Liver (tissue), 9 donors: Measurements from ENCODE around the gene MYO15A. TPM values are rescaled to one million over a fixed set of nuclear protein-coding genes. Genes with fewer than 3 reads are reported as not detected.

Experiments used
- DNase-seq: peaks from one replicate; pipeline ENCODE4 v3.0.0-alpha.2; 2017; ENCODE audit warnings: low spot score
- H3K27ac ChIP-seq, 2 donors: one replicate each; pipeline ENCODE4 v1.7.0; 2013; ENCODE audit warnings: inconsistent platforms in 2 of 2, low read length in 2 of 2, control low read depth in 1 of 2, low read depth in 1 of 2, mild to moderate bottlenecking in 1 of 2
- H3K27me3 ChIP-seq, 4 donors: one replicate each; pipeline versions ENCODE4 v1.6.1 to v1.7.0; 2013; ENCODE audit warnings: low read length in 3 of 4, inconsistent platforms in 1 of 4, mild to moderate bottlenecking in 1 of 4, moderate library complexity in 1 of 4; ENCODE audit not compliant: control insufficient read depth in 4 of 4, insufficient read depth in 4 of 4
- H3K36me3 ChIP-seq, 4 donors: one replicate each; pipeline versions ENCODE4 v1.6.1 to v1.7.0; 2013; ENCODE audit warnings: low read length in 3 of 4, mild to moderate bottlenecking in 3 of 4, low read depth in 1 of 4, moderate library complexity in 1 of 4; ENCODE audit not compliant: control insufficient read depth in 4 of 4, insufficient read depth in 3 of 4
- H3K4me1 ChIP-seq, 4 donors: one replicate each; pipeline versions ENCODE4 v1.6.1 to v1.7.0; 2013; ENCODE audit warnings: low read length in 3 of 4, mild to moderate bottlenecking in 3 of 4, moderate library complexity in 1 of 4; ENCODE audit not compliant: control insufficient read depth in 4 of 4, insufficient read depth in 4 of 4
- H3K4me3 ChIP-seq, 3 donors: one replicate each; pipeline versions ENCODE4 v1.6.1 to v1.7.0; 2013; ENCODE audit warnings: low read length in 3 of 3, control low read depth in 1 of 3, low read depth in 1 of 3, mild to moderate bottlenecking in 1 of 3
- H3K9ac ChIP-seq, 2 donors: one replicate each; pipeline ENCODE4 v1.7.0; 2013; ENCODE audit warnings: low read length in 2 of 2, mild to moderate bottlenecking in 2 of 2, moderate library complexity in 2 of 2, control low read depth in 1 of 2, low read depth in 1 of 2
- H3K9me3 ChIP-seq, 4 donors: one replicate each; pipeline versions ENCODE4 v1.6.1 to v1.7.0; 2013; ENCODE audit warnings: low read length in 3 of 4; ENCODE audit not compliant: control insufficient read depth in 4 of 4
- ATF3 ChIP-seq: IDR thresholded peaks from 2 replicates; pipeline ENCODE4 v1.6.1; 2016; ENCODE audit warnings: antibody characterized with exemption
- CTCF ChIP-seq: fragments of 150-350 bp; IDR thresholded peaks from 2 replicates; pipeline ENCODE4 v1.5.1; 2017; ENCODE audit warnings: improper control_type of control experiment, low read depth, low read length; ENCODE audit not compliant: missing input control
- EGR1 ChIP-seq, 2 donors: IDR thresholded peaks; 2 replicates each; pipeline ENCODE4 v1.6.1; 2016 to 2018; ENCODE audit warnings: antibody characterized with exemption in 2 of 2, low read depth in 2 of 2
- FOXA1 ChIP-seq: IDR thresholded peaks from 2 replicates; pipeline ENCODE4 v1.6.1; 2016; ENCODE audit warnings: antibody characterized with exemption
- FOXA2 ChIP-seq: IDR thresholded peaks from 2 replicates; pipeline ENCODE4 v1.6.1; 2016; ENCODE audit warnings: antibody characterized with exemption
- GABPA ChIP-seq, 2 donors: IDR thresholded peaks in 1 of 2; conservative IDR thresholded peaks in 1 of 2; 2 replicates each; pipeline ENCODE4 v1.6.1; 2016; ENCODE audit warnings: antibody characterized with exemption in 2 of 2, mild to moderate bottlenecking in 1 of 2, moderate library complexity in 1 of 2
- HNF4A ChIP-seq, 2 donors: conservative IDR thresholded peaks; 2 replicates each; pipeline ENCODE4 v1.6.1; 2016; ENCODE audit warnings: antibody characterized with exemption in 2 of 2, mild to moderate bottlenecking in 2 of 2
- HNF4G ChIP-seq: IDR thresholded peaks from 2 replicates; pipeline ENCODE4 v1.6.1; 2016; ENCODE audit warnings: antibody characterized with exemption
- JUND ChIP-seq, 2 donors: IDR thresholded peaks; 2 replicates each; pipeline ENCODE4 v1.6.1; 2016; ENCODE audit warnings: antibody characterized with exemption in 2 of 2
- NR2F2 ChIP-seq: IDR thresholded peaks from 2 replicates; pipeline ENCODE4 v1.6.1; 2016; ENCODE audit warnings: antibody characterized with exemption
- RAD21 ChIP-seq, 2 donors: IDR thresholded peaks; 2 replicates each; pipeline ENCODE4 v1.6.1; 2016; ENCODE audit warnings: antibody characterized with exemption in 2 of 2, mild to moderate bottlenecking in 2 of 2
- REST ChIP-seq: IDR thresholded peaks from 2 replicates; pipeline ENCODE4 v1.6.1; 2016; ENCODE audit warnings: antibody characterized with exemption, mild to moderate bottlenecking
- RXRA ChIP-seq, 2 donors: IDR thresholded peaks; 2 replicates each; pipeline ENCODE4 v1.6.1; 2017 to 2018; ENCODE audit warnings: antibody characterized with exemption in 2 of 2, mild to moderate bottlenecking in 1 of 2
- SP1 ChIP-seq: IDR thresholded peaks from 2 replicates; pipeline ENCODE4 v1.6.1; 2018; ENCODE audit warnings: antibody characterized with exemption, mild to moderate bottlenecking
- TAF1 ChIP-seq: conservative IDR thresholded peaks from 2 replicates; pipeline ENCODE4 v1.6.1; 2016; ENCODE audit warnings: antibody characterized with exemption, mild to moderate bottlenecking
- YY1 ChIP-seq: IDR thresholded peaks from 2 replicates; pipeline ENCODE4 v1.6.1; 2016; ENCODE audit warnings: antibody characterized with exemption, mild to moderate bottlenecking
- WGBS: extraction: QIAGEN DNeasy Blood & Tissue Kit; methylation state at CpG from one replicate; pipeline ENCODE4 v1.1.7; 2013; 5-methylcytosine and 5-hydroxymethylcytosine counted together
- polyA plus RNA-seq, 2 donors: library from polyadenylated mRNA; stranded (reverse) in 1 of 2; unstranded in 1 of 2; fragments of 200-250 nt in 1 of 2; fragments of >200 nt in 1 of 2; fragmentation: Nextera tagmentation in 1 of 2; extraction: Ambion mirVana in 1 of 2; gene quantifications; one replicate each; pipeline versions ENCODE4 v1.2.1 to v1.2.3, GENCODE V29; 2013 to 2015
- total RNA-seq, 2 donors: library from RNA; depleted of rRNA; stranded (reverse); fragments of >200 nt; gene quantifications; one replicate each; pipeline ENCODE4 v1.2.3, GENCODE V29; 2014
- TF ChIP-seq, protein P1 (sequence below): IDR thresholded peaks from 2 replicates; pipeline ENCODE4 v1.6.1; 2016; ENCODE audit warnings: antibody characterized with exemption
- TF ChIP-seq, protein P2 (sequence below): IDR thresholded peaks from 2 replicates; pipeline ENCODE4 v1.6.1; 2016; ENCODE audit warnings: antibody characterized with exemption
- donor health status: healthy.
- donor health status: healthy.
- donor health status: healthy.
- donor health status: healthy.
- donor health status: healthy.

MYO15A gene
- total and polyA plus RNA-seq, 4 donors, result 0.15 to 2.9 (median 0.97) TPM

GRCh38 chr17:18107061-18107790 is 1.3 kb upstream of the MYO15A start:
- Histone ChIP-seq H3K4me1 (peaks cover 0 to 28% (median 13%) of the 10 kb centered on the region in 4 donors), H3K27me3 (no peaks in the 10 kb centered on the region), H3K4me3 (no peak overlapping the region), H3K9me3 (no peaks in the 10 kb centered on the region), H3K36me3 (peaks cover 0 to 23% (median 6%) of the 10 kb centered on the region in 4 donors), H3K27ac (no peak overlapping the region), H3K9ac (no peak overlapping the region)
- DNase-seq, result no peak
- 94% methylated on average over 14 of the region's 14 CpGs for WGBS
- TF ChIP-seq RXRA (IDR thresholded peaks at IDR 0.05) (no peak), EGR1 (IDR thresholded peaks at IDR 0.05; ENCODE audit: low read depth in 2 of 2) (no peak), SP1 (no peak), CTCF (no peak), HNF4A (conservative IDR thresholded peaks at IDR 0.05) (no peak), RAD21 (IDR thresholded peaks at IDR 0.05) (no peak), GABPA (IDR thresholded peaks at IDR 0.05 in 1 of 2, conservative IDR thresholded peaks at IDR 0.05 in 1 of 2) (no peak), HNF4G (no peak), NR2F2 (no peak), REST (no peak), FOXA1 (no peak), FOXA2 (no peak), ATF3 (no peak), JUND (IDR thresholded peaks at IDR 0.05) (no peak), TAF1 (no peak), YY1 (no peak)
- TF ChIP-seq, protein P1, sequence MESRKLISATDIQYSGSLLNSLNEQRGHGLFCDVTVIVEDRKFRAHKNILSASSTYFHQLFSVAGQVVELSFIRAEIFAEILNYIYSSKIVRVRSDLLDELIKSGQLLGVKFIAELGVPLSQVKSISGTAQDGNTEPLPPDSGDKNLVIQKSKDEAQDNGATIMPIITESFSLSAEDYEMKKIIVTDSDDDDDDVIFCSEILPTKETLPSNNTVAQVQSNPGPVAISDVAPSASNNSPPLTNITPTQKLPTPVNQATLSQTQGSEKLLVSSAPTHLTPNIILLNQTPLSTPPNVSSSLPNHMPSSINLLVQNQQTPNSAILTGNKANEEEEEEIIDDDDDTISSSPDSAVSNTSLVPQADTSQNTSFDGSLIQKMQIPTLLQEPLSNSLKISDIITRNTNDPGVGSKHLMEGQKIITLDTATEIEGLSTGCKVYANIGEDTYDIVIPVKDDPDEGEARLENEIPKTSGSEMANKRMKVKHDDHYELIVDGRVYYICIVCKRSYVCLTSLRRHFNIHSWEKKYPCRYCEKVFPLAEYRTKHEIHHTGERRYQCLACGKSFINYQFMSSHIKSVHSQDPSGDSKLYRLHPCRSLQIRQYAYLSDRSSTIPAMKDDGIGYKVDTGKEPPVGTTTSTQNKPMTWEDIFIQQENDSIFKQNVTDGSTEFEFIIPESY, result no peak
- TF ChIP-seq, protein P2, sequence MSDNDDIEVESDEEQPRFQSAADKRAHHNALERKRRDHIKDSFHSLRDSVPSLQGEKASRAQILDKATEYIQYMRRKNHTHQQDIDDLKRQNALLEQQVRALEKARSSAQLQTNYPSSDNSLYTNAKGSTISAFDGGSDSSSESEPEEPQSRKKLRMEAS, result no peak
